HG02870 (cell line): ENCODE data around the gene HCRTR1.

Experiments
- ATAC-seq: cut with Tn5 transposase; IDR thresholded peaks from one replicate; pipeline ENCODE4 v1.9.1; 2021; ENCODE audit warnings: mild to moderate bottlenecking, moderate library complexity; ENCODE audit not compliant: unreplicated experiment

Gene HCRTR1

GRCh38 chr1:31665234-31665878, 47.9 kb downstream of the HCRTR1 start:
- ATAC-seq = no peak

GRCh38 chr1:31666263-31666963, 48.9 kb downstream of the HCRTR1 start:
- no peak for ATAC-seq

- ATAC-seq = no peak
Measured at GRCh38 chr1:31667065-31667785, 49.7 kb downstream of the HCRTR1 start.

GRCh38 chr1:31668303-31668883, 50.9 kb downstream of the HCRTR1 start:
- ATAC-seq = no peak

GRCh38 chr1:31669433-31669785, 51.9 kb downstream of the HCRTR1 start:
- ATAC-seq = no peak

- no peak for ATAC-seq
Measured at GRCh38 chr1:31669786-31670592, 52.5 kb downstream of the HCRTR1 start.

- ATAC-seq = no peak
Measured at GRCh38 chr1:31670593-31670964, 53.1 kb downstream of the HCRTR1 start.

- no peak for ATAC-seq
Measured at GRCh38 chr1:31671147-31671546, 53.7 kb downstream of the HCRTR1 start.

- ATAC-seq = no peak
Measured at GRCh38 chr1:31671561-31672201, 54.2 kb downstream of the HCRTR1 start.

- ATAC-seq = no peak
Measured at GRCh38 chr1:31672986-31673385, 55.5 kb downstream of the HCRTR1 start.

- ATAC-seq = no peak
Measured at GRCh38 chr1:31673433-31673832, 55.9 kb downstream of the HCRTR1 start.

- ATAC-seq = no peak
Measured at GRCh38 chr1:31674626-31675025, 57.1 kb downstream of the HCRTR1 start.

GRCh38 chr1:31675161-31675560, 57.7 kb downstream of the HCRTR1 start:
- ATAC-seq = no peak

GRCh38 chr1:31675756-31676155, 58.3 kb downstream of the HCRTR1 start:
- ATAC-seq = no peak
